Amygdala (tissue), 56 donors: ENCODE data around the gene LRRC8C.

Experiments
- DNase-seq, 56 donors: peaks; one replicate each; lab custom pipeline; 2025; lab: John Stamatoyannopoulos, UW

LRRC8C gene

GRCh38 chr1:89668961-89669360 lies 36.0 kb downstream of the LRRC8C start:
- DNase-seq: no peak

GRCh38 chr1:89669441-89669840 lies 36.5 kb downstream of the LRRC8C start:
- DNase-seq: no peak

GRCh38 chr1:89670163-89670562 lies 37.2 kb downstream of the LRRC8C start:
- no peak for DNase-seq

GRCh38 chr1:89670711-89671110 lies 37.8 kb downstream of the LRRC8C start:
- no peak for DNase-seq

GRCh38 chr1:89671775-89672488 lies 39.0 kb downstream of the LRRC8C start:
- DNase-seq: no peak

- DNase-seq: no peak
Measured at GRCh38 chr1:89672489-89673183, 39.7 kb downstream of the LRRC8C start.

- no peak for DNase-seq
Measured at GRCh38 chr1:89673251-89673650, 40.3 kb downstream of the LRRC8C start.

GRCh38 chr1:89675677-89676076 lies 42.8 kb downstream of the LRRC8C start:
- DNase-seq: no peak

GRCh38 chr1:89681045-89681729 lies 48.3 kb downstream of the LRRC8C start:
- DNase-seq: no peak

GRCh38 chr1:89682611-89683010 lies 49.7 kb downstream of the LRRC8C start:
- no peak for DNase-seq

GRCh38 chr1:89685461-89685860 lies 52.5 kb downstream of the LRRC8C start:
- no peak for DNase-seq

GRCh38 chr1:89686520-89686919 lies 53.6 kb downstream of the LRRC8C start:
- DNase-seq: no peak

- DNase-seq: no peak
Measured at GRCh38 chr1:89687254-89687653, 54.3 kb downstream of the LRRC8C start.

GRCh38 chr1:89688607-89689006 lies 55.7 kb downstream of the LRRC8C start:
- no peak for DNase-seq

GRCh38 chr1:89689234-89689633 lies 56.3 kb downstream of the LRRC8C start:
- no peak for DNase-seq

- no peak for DNase-seq
Measured at GRCh38 chr1:89690595-89690994, 57.7 kb downstream of the LRRC8C start.

GRCh38 chr1:89692601-89693521 lies 59.9 kb downstream of the LRRC8C start:
- DNase-seq: no peak

- DNase-seq: no peak
Measured at GRCh38 chr1:89695847-89696246, 62.9 kb downstream of the LRRC8C start.

- DNase-seq: no peak
Measured at GRCh38 chr1:89697383-89697782, 64.5 kb downstream of the LRRC8C start.

GRCh38 chr1:89698020-89698560 lies 65.2 kb downstream of the LRRC8C start:
- no peak for DNase-seq
